H9 (cell line): ENCODE data around the gene TMEM184B. TPM values are rescaled to one million over a fixed set of nuclear protein-coding genes. Genes with fewer than 3 reads are reported as not detected.
A peak's percentile ranks its signal among the peaks of the same experiment; 100 is the strongest.

Source experiments
- DNase-seq: peaks from one replicate; pipeline ENCODE4 v3.0.0-alpha.2; 2017
- H2AFZ ChIP-seq: one replicate; pipeline ENCODE4 v1.6.1; 2013; ENCODE audit warnings: mild to moderate bottlenecking, low read length, control low read depth, moderate library complexity
- H2AK5ac ChIP-seq: 2 replicates; pipeline ENCODE4 v1.6.1; 2013; ENCODE audit warnings: low read length, control low read depth, mixed read lengths; ENCODE audit not compliant: insufficient read length
- H2BK120ac ChIP-seq: one replicate; pipeline ENCODE4 v1.6.1; 2013; ENCODE audit warnings: low read depth, mild to moderate bottlenecking, low read length, control low read depth, inconsistent platforms; ENCODE audit not compliant: poor library complexity, severe bottlenecking
- H2BK12ac ChIP-seq: 2 replicates; pipeline ENCODE4 v1.6.1; 2013; ENCODE audit warnings: low read length, control low read depth, mixed read lengths, low read depth; ENCODE audit not compliant: insufficient read length
- H2BK15ac ChIP-seq: 2 replicates; pipeline ENCODE4 v1.6.1; 2013; ENCODE audit warnings: low read depth, low read length, control low read depth
- H2BK20ac ChIP-seq: one replicate; pipeline ENCODE4 v1.6.1; 2013; ENCODE audit warnings: low read depth, mild to moderate bottlenecking, low read length, control low read depth, inconsistent platforms; ENCODE audit not compliant: poor library complexity, severe bottlenecking
- H2BK5ac ChIP-seq: 2 replicates; pipeline ENCODE4 v1.6.1; 2013; ENCODE audit warnings: low read length, control low read depth, mixed read lengths; ENCODE audit not compliant: insufficient read length
- H3K14ac ChIP-seq: 2 replicates; pipeline ENCODE4 v1.6.1; 2013; ENCODE audit warnings: low read length, control low read depth; ENCODE audit not compliant: insufficient read depth
- H3K18ac ChIP-seq: 2 replicates; pipeline ENCODE4 v1.6.1; 2013; ENCODE audit warnings: low read depth, mild to moderate bottlenecking, mixed read lengths, low read length, control low read depth; ENCODE audit not compliant: insufficient read length
- H3K23ac ChIP-seq: 2 replicates; pipeline ENCODE4 v1.6.1; 2013; ENCODE audit warnings: low read length, control low read depth, mixed read lengths, low read depth; ENCODE audit not compliant: insufficient read length
- H3K23me2 ChIP-seq: 2 replicates; pipeline ENCODE4 v1.6.1; 2013; ENCODE audit warnings: low read depth, mild to moderate bottlenecking, mixed read lengths, low read length, control low read depth; ENCODE audit not compliant: insufficient read length, poor library complexity, severe bottlenecking
- H3K27ac ChIP-seq: 2 replicates; pipeline ENCODE4 v1.5.1; 2013; ENCODE audit warnings: low read length, control low read depth, mixed read lengths, low read depth; ENCODE audit not compliant: insufficient read length
- H3K27me3 ChIP-seq: 2 replicates; pipeline ENCODE4 v1.6.1; 2013; ENCODE audit warnings: low read length, control low read depth, inconsistent platforms; ENCODE audit not compliant: insufficient read depth
- H3K4ac ChIP-seq: 2 replicates; pipeline ENCODE4 v1.6.1; 2013; ENCODE audit warnings: low read depth, mild to moderate bottlenecking, control low read depth, inconsistent platforms, low read length, moderate library complexity
- H3K4me1 ChIP-seq: 2 replicates; pipeline ENCODE4 v1.6.1; 2013; ENCODE audit warnings: low read length, control low read depth, inconsistent platforms; ENCODE audit not compliant: insufficient read depth
- H3K4me2 ChIP-seq: 2 replicates; pipeline ENCODE4 v1.6.1; 2013; ENCODE audit warnings: low read length, control low read depth, mixed read lengths; ENCODE audit not compliant: insufficient read length, insufficient read depth
- H3K56ac ChIP-seq: 2 replicates; pipeline ENCODE4 v1.6.1; 2013; ENCODE audit warnings: low read depth, mild to moderate bottlenecking, mixed read lengths, low read length, control low read depth; ENCODE audit not compliant: insufficient read length
- H3K79me1 ChIP-seq: 2 replicates; pipeline ENCODE4 v1.6.1; 2013; ENCODE audit warnings: low read depth, mild to moderate bottlenecking, moderate library complexity, low read length, control low read depth, inconsistent platforms; ENCODE audit not compliant: insufficient read depth, poor library complexity, severe bottlenecking
- H3K79me2 ChIP-seq: 2 replicates; pipeline ENCODE4 v1.6.1; 2013; ENCODE audit warnings: low read length, control low read depth, inconsistent platforms; ENCODE audit not compliant: insufficient read depth
- H3K9ac ChIP-seq: 2 replicates; pipeline ENCODE4 v1.6.1; 2013; ENCODE audit warnings: low read length, control low read depth, mixed read lengths; ENCODE audit not compliant: insufficient read length; ENCODE audit errors: extremely low read depth
- H3K9me3 ChIP-seq: one replicate; pipeline ENCODE4 v1.6.1; 2013; ENCODE audit warnings: low read depth, low read length, inconsistent platforms; ENCODE audit not compliant: control insufficient read depth
- H3T11ph ChIP-seq: one replicate; pipeline ENCODE4 v1.6.1; 2013; ENCODE audit warnings: mild to moderate bottlenecking, low read length, control low read depth, inconsistent platforms
- H4K20me1 ChIP-seq: one replicate; pipeline ENCODE4 v1.6.1; 2013; ENCODE audit not compliant: control insufficient read depth, insufficient read length, insufficient read depth
- H4K5ac ChIP-seq: 2 replicates; pipeline ENCODE4 v1.6.1; 2013; ENCODE audit warnings: low read depth, mild to moderate bottlenecking, mixed read lengths, low read length, control low read depth; ENCODE audit not compliant: insufficient read length
- H4K8ac ChIP-seq: replicated peaks from 2 replicates; pipeline ENCODE4 v1.6.1; 2013; ENCODE audit warnings: low read length, control low read depth, mixed read lengths, low read depth; ENCODE audit not compliant: insufficient read length
- H4K91ac ChIP-seq: 2 replicates; pipeline ENCODE4 v1.6.1; 2013; ENCODE audit warnings: low read depth, mild to moderate bottlenecking, moderate library complexity, mixed read lengths, low read length, control low read depth; ENCODE audit not compliant: insufficient read length
- H3K27ac Mint-ChIP-seq, 3 experiments: 2 replicates in 2 of 3; 3 replicates in 1 of 3; pipeline ENCODE4 v1.8.0; 2020 to 2021; ENCODE audit warnings: mixed read lengths in 3 of 3, mild to moderate bottlenecking in 1 of 3, moderate library complexity in 1 of 3
- H3K27me3 Mint-ChIP-seq: 2 replicates; pipeline ENCODE4 v1.8.0; 2021; ENCODE audit warnings: low read depth, mild to moderate bottlenecking, moderate library complexity, mixed read lengths
- H3K36me3 Mint-ChIP-seq, 3 experiments: 2 replicates in 2 of 3; 3 replicates in 1 of 3; pipeline ENCODE4 v1.8.0; 2020 to 2021; ENCODE audit warnings: low read depth in 3 of 3, mixed read lengths in 3 of 3; ENCODE audit not compliant: insufficient read depth in 1 of 3
- H3K4me1 Mint-ChIP-seq, 2 experiments: 2 replicates each; pipeline ENCODE4 v1.8.0; 2020; ENCODE audit warnings: mixed read lengths in 2 of 2
- H3K4me3 Mint-ChIP-seq, 2 experiments: 2 replicates in 1 of 2; 3 replicates in 1 of 2; pipeline ENCODE4 v1.8.0; 2020 to 2021; ENCODE audit warnings: mild to moderate bottlenecking in 2 of 2, mixed read lengths in 2 of 2, moderate library complexity in 1 of 2
- H3K9me3 Mint-ChIP-seq, 2 experiments: 2 replicates in 1 of 2; 3 replicates in 1 of 2; pipeline ENCODE4 v1.8.0; 2020; ENCODE audit warnings: mild to moderate bottlenecking in 2 of 2, mixed read lengths in 2 of 2, moderate library complexity in 1 of 2
- WGBS: extraction: QIAGEN DNeasy Blood & Tissue Kit; methylation state at CpG from one replicate; pipeline ENCODE4 v1.1.7; 2013; ENCODE audit warnings: missing lambda C conversion rate, low lambda C conversion rate, mixed read lengths; ENCODE audit not compliant: insufficient read length; ENCODE audit errors: extremely low coverage; 5-methylcytosine and 5-hydroxymethylcytosine counted together
- total RNA-seq: library from RNA; stranded (reverse); gene quantifications from 2 replicates; pipeline ENCODE4 v1.2.1, GENCODE V29; 2021
- TF ChIP-seq, protein P1 (sequence below): fragments of 200-600 bp; sonication (generic); conservative IDR thresholded peaks from 3 replicates; pipeline ENCODE4 v1.8.0; 2021; ENCODE audit warnings: antibody characterized with exemption, mild to moderate bottlenecking

Gene TMEM184B
- total RNA-seq, 1 experiment from 2014 or later: 58.5 TPM

DNA sequence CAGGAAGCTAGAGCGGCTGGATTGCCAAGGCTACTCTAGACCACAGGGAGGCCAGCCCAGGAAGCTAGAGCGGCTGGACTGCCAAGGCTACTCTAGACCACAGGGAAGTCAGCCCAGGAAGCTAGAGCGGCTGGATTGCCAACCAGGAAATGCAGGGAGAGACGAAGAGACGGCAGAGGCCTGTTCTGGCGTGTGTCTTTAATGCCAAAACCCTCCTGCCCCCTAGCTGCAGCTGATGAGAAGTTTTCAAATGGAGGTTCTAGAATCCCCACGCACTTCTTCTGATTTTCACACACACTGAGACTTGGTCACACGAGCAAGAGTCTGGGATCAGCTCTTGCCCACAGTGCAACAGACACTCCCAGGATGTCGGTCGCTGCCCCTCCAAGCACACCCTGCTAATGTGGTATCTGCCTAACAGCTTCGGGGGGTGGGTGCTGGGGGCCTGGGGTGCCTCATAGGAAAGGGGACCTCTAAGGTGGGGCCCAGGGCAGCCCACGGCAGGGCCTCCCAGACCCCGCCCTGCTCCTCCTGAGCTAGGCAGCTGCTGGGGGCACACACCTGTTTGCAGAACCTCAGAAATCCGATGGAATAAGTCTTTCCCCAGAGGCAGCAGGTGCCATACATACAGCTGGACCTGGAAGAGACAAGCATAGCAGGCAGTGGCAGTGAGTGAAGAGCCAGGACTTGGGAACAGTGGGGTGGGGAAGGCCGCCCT is 42.5 kb downstream of the TMEM184B start:
- no peak overlapping the region for H3K14ac ChIP-seq
- no peak overlapping the region for H3K18ac ChIP-seq
- H4K8ac ChIP-seq: no peak overlapping the region
- no peak overlapping the region for H2BK5ac ChIP-seq
- H2AFZ ChIP-seq: no peak overlapping the region
- H2BK20ac ChIP-seq: no peak overlapping the region
- H2BK12ac ChIP-seq: no peak overlapping the region
- H3K4me3 Mint-ChIP-seq: no peak overlapping the region
- no peak overlapping the region for H2AK5ac ChIP-seq
- H3K79me1 ChIP-seq: no peaks in the 10 kb centered on the region
- H3K27ac ChIP-seq: no peak overlapping the region
- no peak overlapping the region for H2BK15ac ChIP-seq
- no peaks in the 10 kb centered on the region for H3K23me2 ChIP-seq
- no peak overlapping the region for H3K4ac ChIP-seq
- peak; percentile 70 for DNase-seq
- no peak overlapping the region for H4K5ac ChIP-seq
- H3K9ac ChIP-seq: no peak overlapping the region
- no peak overlapping the region for H4K91ac ChIP-seq
- peaks cover 6 to 67% (median 58%) of the 10 kb centered on the region in 3 experiments; a peak in 6 of 7 replicates for H3K36me3 Mint-ChIP-seq
- no CpG with 5 or more reads among the region's 15 CpGs for WGBS
- H3K27me3 ChIP-seq: no peaks in the 10 kb centered on the region
- H3K56ac ChIP-seq: no peak overlapping the region
- peaks cover 0 to 3% of the 10 kb centered on the region in 2 experiments; a peak in 1 of 4 replicates for H3K4me1 Mint-ChIP-seq
- no peaks in the 10 kb centered on the region for H3K79me2 ChIP-seq
- peak overlapping the region in 2 of 3 experiments; percentile 18 to 59; a peak in 3 of 7 replicates for H3K27ac Mint-ChIP-seq
- H3K9me3 Mint-ChIP-seq: no peaks in the 10 kb centered on the region
- no peaks in the 10 kb centered on the region for H3K4me1 ChIP-seq
- H3T11ph ChIP-seq: no peak overlapping the region
- H3K23ac ChIP-seq: no peak overlapping the region
- H2BK120ac ChIP-seq: no peak overlapping the region
- H4K20me1 ChIP-seq: no peaks in the 10 kb centered on the region
- TF ChIP-seq, protein P1, sequence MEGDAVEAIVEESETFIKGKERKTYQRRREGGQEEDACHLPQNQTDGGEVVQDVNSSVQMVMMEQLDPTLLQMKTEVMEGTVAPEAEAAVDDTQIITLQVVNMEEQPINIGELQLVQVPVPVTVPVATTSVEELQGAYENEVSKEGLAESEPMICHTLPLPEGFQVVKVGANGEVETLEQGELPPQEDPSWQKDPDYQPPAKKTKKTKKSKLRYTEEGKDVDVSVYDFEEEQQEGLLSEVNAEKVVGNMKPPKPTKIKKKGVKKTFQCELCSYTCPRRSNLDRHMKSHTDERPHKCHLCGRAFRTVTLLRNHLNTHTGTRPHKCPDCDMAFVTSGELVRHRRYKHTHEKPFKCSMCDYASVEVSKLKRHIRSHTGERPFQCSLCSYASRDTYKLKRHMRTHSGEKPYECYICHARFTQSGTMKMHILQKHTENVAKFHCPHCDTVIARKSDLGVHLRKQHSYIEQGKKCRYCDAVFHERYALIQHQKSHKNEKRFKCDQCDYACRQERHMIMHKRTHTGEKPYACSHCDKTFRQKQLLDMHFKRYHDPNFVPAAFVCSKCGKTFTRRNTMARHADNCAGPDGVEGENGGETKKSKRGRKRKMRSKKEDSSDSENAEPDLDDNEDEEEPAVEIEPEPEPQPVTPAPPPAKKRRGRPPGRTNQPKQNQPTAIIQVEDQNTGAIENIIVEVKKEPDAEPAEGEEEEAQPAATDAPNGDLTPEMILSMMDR: peak; percentile 64
- no peak overlapping the region for H3K4me2 ChIP-seq
- H3K27me3 Mint-ChIP-seq: no peaks in the 10 kb centered on the region; the same call in 1 of the 2 replicates
- H3K9me3 ChIP-seq: no peaks in the 10 kb centered on the region
